ENCODE measurements around the gene GJA4.

GRCh38 chr1:34792868-34793727, at the start of gene GJA4:
- TF ChIP-seq CTCF (conservative IDR thresholded peaks at IDR 0.05) (no peak), EZH2 (IDR thresholded peaks at IDR 0.05; ENCODE audit: low read depth) (no peak)
